ENCODE measurements around the gene ZMIZ1. TPM values are rescaled to one million over a fixed set of nuclear protein-coding genes. Genes with fewer than 3 reads are reported as not detected.

Gene ZMIZ1
- total and polyA plus RNA-seq, 2 donors (not counting 1 experiment from before 2014, with no cell fraction given): 6.3 to 30.6 TPM

DNA sequence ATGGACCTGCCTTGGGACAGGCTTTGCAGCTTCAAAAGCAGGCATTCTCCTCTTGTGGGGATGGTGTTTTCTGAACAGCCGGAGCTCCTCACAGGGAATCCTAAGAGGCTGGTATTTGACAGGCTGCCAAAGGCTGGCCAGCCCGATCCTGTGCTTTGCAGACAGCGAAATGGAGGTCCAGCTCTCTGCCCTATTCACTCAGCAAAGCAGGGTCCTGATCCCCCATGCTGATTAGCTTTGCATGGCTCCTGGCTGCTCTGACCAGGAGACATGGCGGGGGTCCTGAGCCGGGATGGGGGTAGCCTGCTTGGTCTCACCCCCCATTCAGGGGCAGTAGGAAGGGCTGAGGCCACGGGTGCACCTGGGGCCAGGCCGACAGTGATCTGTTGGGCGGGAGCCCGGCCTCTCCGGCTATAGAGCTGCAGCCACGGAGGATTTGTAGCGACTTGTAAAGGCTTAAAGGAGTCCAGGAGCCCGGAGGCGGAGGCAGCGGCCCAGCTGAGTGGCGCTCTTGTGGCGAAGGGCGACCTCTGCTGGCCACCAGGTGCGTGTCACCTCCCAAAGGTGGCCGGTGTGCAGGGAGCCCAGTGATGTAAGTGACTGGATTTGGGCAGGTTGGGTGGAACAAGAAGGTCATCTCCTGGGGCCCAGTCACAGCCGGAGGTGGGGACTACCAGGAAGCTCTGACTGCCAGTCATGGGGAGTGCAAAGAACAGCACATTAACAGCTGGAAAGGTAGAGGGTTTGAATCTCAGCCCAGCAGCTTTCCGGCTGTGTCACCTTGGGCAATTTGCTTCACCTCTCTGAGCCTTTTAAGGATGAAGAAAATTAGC, 126.5 kb downstream of the ZMIZ1 start:
- no peak overlapping the region for H2AFZ ChIP-seq (ENCODE audit: low read length)
- no peaks in the 10 kb centered on the region for H3K27me3 ChIP-seq (ENCODE audit: control insufficient read depth, insufficient read depth, low read length)
- no peak overlapping the region for H3K27ac ChIP-seq (ENCODE audit: insufficient read depth, low read length)
- H3K4me3 ChIP-seq (replicated peaks in 1 of 4; ENCODE audit: control extremely low read depth in 1 of 4, insufficient read depth in 1 of 4, low read depth in 3 of 4, low read length in 4 of 4): no peak overlapping the region
- H3K9me3 ChIP-seq (ENCODE audit: control insufficient read depth, insufficient read depth, low read depth, low read length): no peaks in the 10 kb centered on the region
- peaks cover 40% of the 10 kb centered on the region for H3K79me2 ChIP-seq (ENCODE audit: control insufficient read depth, insufficient read depth, low read length)
- no peaks in the 10 kb centered on the region for H4K20me1 ChIP-seq (ENCODE audit: control insufficient read depth, extremely low read depth, insufficient read depth, low read length)
- no peak overlapping the region for H3K9ac ChIP-seq (ENCODE audit: insufficient read depth, low read length)
- no peak overlapping the region for H3K4me2 ChIP-seq (ENCODE audit: extremely low read depth, insufficient read depth, low read length)
- DNase-seq (ENCODE audit: low read depth in 2 of 2): peak; percentile 81 to 82
- H3K36me3 ChIP-seq (ENCODE audit: control insufficient read depth, insufficient read depth, low read length): peaks cover 8% of the 10 kb centered on the region
- H3K4me1 ChIP-seq (ENCODE audit: control insufficient read depth, extremely low read depth, insufficient read depth, low read length): peaks cover 35% of the 10 kb centered on the region
- no peak for TF ChIP-seq EZH2 (IDR thresholded peaks at IDR 0.05; ENCODE audit: low read length, missing control alignments)
- TF ChIP-seq, protein P1, sequence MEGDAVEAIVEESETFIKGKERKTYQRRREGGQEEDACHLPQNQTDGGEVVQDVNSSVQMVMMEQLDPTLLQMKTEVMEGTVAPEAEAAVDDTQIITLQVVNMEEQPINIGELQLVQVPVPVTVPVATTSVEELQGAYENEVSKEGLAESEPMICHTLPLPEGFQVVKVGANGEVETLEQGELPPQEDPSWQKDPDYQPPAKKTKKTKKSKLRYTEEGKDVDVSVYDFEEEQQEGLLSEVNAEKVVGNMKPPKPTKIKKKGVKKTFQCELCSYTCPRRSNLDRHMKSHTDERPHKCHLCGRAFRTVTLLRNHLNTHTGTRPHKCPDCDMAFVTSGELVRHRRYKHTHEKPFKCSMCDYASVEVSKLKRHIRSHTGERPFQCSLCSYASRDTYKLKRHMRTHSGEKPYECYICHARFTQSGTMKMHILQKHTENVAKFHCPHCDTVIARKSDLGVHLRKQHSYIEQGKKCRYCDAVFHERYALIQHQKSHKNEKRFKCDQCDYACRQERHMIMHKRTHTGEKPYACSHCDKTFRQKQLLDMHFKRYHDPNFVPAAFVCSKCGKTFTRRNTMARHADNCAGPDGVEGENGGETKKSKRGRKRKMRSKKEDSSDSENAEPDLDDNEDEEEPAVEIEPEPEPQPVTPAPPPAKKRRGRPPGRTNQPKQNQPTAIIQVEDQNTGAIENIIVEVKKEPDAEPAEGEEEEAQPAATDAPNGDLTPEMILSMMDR (conservative IDR thresholded peaks at IDR 0.05 in 1 of 2, IDR thresholded peaks at IDR 0.05 in 1 of 2; ENCODE audit: low read depth in 1 of 2, low read length in 2 of 2): peak; percentile 83 to 85

DNA sequence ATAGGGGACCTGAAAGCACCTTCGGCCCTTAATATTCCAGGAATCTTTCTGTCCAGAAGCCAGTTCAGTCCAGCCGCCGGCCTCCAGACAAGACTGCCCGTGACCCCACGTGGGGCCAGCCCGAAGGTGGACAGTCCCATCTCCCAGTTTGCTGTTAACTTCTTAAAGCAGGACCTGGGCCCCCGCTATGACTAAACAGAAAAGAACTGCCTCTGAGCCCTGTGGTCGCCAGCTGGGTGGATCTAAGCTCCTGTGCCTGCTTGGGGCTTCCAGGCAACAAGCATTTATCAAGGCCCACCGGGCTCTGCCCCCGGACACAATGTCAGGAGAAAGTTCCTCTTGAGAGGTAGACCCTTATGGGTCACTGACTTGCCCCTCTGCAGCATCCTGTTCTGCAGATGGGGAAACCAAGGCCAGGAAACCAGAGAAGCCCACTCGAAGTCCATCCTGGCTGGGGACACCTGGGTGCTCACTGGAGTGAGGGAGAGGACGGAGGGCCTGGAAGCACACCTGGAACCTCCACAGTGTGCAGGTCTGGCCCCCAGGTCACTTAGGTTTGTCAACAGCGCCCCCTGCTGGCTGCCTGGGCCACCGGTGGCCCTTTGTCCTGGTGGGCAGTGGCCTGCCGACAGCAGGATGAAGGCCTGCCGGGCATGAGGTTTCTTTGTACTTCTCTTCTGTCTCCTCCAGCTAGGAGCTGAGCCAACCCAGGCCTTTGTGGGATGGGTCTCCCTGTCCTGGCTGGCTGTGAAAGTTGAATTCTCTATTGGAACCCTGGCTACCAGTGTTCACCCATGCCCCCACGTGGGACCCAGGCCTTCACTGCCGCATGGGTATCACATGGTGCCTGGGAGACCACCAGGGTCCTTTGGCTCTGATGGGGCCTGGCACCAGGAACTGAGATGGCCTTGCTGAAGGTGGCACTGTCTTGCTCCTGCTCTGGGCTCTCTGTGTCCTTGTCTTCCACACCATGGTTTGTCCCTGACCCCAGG, 128.0 kb downstream of the ZMIZ1 start:
- Histone ChIP-seq H3K4me2 (ENCODE audit: extremely low read depth, insufficient read depth, low read length) (no peak overlapping the region), H3K27ac (ENCODE audit: insufficient read depth, low read length) (peak overlapping the region; percentile 45), H3K9ac (ENCODE audit: insufficient read depth, low read length) (no peak overlapping the region), H3K4me1 (ENCODE audit: control insufficient read depth, extremely low read depth, insufficient read depth, low read length) (peaks cover 26% of the 10 kb centered on the region), H4K20me1 (ENCODE audit: control insufficient read depth, extremely low read depth, insufficient read depth, low read length) (no peaks in the 10 kb centered on the region), H3K4me3 (replicated peaks in 1 of 4; ENCODE audit: control extremely low read depth in 1 of 4, insufficient read depth in 1 of 4, low read depth in 3 of 4, low read length in 4 of 4) (no peak overlapping the region), H2AFZ (ENCODE audit: low read length) (no peak overlapping the region), H3K79me2 (ENCODE audit: control insufficient read depth, insufficient read depth, low read length) (peaks cover 34% of the 10 kb centered on the region), H3K9me3 (ENCODE audit: control insufficient read depth, insufficient read depth, low read depth, low read length) (no peaks in the 10 kb centered on the region), H3K27me3 (ENCODE audit: control insufficient read depth, insufficient read depth, low read length) (no peaks in the 10 kb centered on the region), H3K36me3 (ENCODE audit: control insufficient read depth, insufficient read depth, low read length) (peaks cover 12% of the 10 kb centered on the region)
- TF ChIP-seq, protein P1 (conservative IDR thresholded peaks at IDR 0.05 in 1 of 2, IDR thresholded peaks at IDR 0.05 in 1 of 2; ENCODE audit: low read depth in 1 of 2, low read length in 2 of 2): peak; percentile 73 to 78
- no peak for TF ChIP-seq EZH2 (IDR thresholded peaks at IDR 0.05; ENCODE audit: low read length, missing control alignments)
- peak; percentile 55 to 56 for DNase-seq (ENCODE audit: low read depth in 2 of 2)

DNA sequence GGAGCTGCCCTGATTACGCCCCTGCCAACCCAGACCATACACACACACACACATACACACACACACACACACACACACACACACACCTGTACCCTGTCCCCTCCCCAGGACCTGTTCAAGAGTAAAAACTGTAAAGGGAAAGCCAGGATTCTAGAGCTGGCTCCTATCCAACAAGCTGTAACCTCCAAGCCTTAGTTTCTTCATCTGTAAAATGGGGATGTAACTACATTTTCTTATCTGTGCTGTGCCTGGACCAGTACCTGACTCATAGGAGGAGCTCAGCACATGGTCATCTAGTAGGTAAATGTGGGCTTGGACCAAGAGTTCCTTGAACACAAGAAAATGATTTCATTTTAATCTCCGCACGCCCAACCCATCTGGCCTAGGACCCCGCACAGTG, 128.8 kb downstream of the ZMIZ1 start:
- H4K20me1 ChIP-seq (ENCODE audit: control insufficient read depth, extremely low read depth, insufficient read depth, low read length): no peaks in the 10 kb centered on the region
- H3K4me2 ChIP-seq (ENCODE audit: extremely low read depth, insufficient read depth, low read length): no peak overlapping the region
- peaks cover 18% of the 10 kb centered on the region for H3K4me1 ChIP-seq (ENCODE audit: control insufficient read depth, extremely low read depth, insufficient read depth, low read length)
- no peak overlapping the region for H2AFZ ChIP-seq (ENCODE audit: low read length)
- no peaks in the 10 kb centered on the region for H3K27me3 ChIP-seq (ENCODE audit: control insufficient read depth, insufficient read depth, low read length)
- no peak overlapping the region for H3K27ac ChIP-seq (ENCODE audit: insufficient read depth, low read length)
- peaks cover 15% of the 10 kb centered on the region for H3K36me3 ChIP-seq (ENCODE audit: control insufficient read depth, insufficient read depth, low read length)
- DNase-seq (ENCODE audit: low read depth in 2 of 2): no peak
- no peaks in the 10 kb centered on the region for H3K9me3 ChIP-seq (ENCODE audit: control insufficient read depth, insufficient read depth, low read depth, low read length)
- peaks cover 34% of the 10 kb centered on the region for H3K79me2 ChIP-seq (ENCODE audit: control insufficient read depth, insufficient read depth, low read length)
- TF ChIP-seq, protein P1 (conservative IDR thresholded peaks at IDR 0.05 in 1 of 2, IDR thresholded peaks at IDR 0.05 in 1 of 2; ENCODE audit: low read depth in 1 of 2, low read length in 2 of 2): no peak
- TF ChIP-seq EZH2 (IDR thresholded peaks at IDR 0.05; ENCODE audit: low read length, missing control alignments): no peak
- no peak overlapping the region for H3K4me3 ChIP-seq (replicated peaks in 1 of 4; ENCODE audit: control extremely low read depth in 1 of 4, insufficient read depth in 1 of 4, low read depth in 3 of 4, low read length in 4 of 4)
- H3K9ac ChIP-seq (ENCODE audit: insufficient read depth, low read length): no peak overlapping the region

All from fibroblast of lung (primary cell).